Endodermal cell (in vitro differentiated cells): ENCODE measurements around the gene SEPHS2. TPM values are rescaled to one million over a fixed set of nuclear protein-coding genes. Genes with fewer than 3 reads are reported as not detected.

Source experiments
- DNase-seq: peaks from one replicate; pipeline ENCODE4 v3.0.0-alpha.2; 2017
- H3K27ac ChIP-seq: 2 replicates; pipeline ENCODE4 v1.5.1; 2013; ENCODE audit warnings: mild to moderate bottlenecking, low read depth, low read length, moderate library complexity
- H3K27me3 ChIP-seq: 2 replicates; pipeline ENCODE4 v1.6.1; 2013; ENCODE audit warnings: mild to moderate bottlenecking, low read length, moderate library complexity; ENCODE audit not compliant: insufficient read depth, control insufficient read depth, poor library complexity, severe bottlenecking
- H3K36me3 ChIP-seq: 2 replicates; pipeline ENCODE4 v1.7.0; 2013; ENCODE audit warnings: mild to moderate bottlenecking, low read length, moderate library complexity; ENCODE audit not compliant: control insufficient read depth, insufficient read depth
- H3K4me1 ChIP-seq: one replicate; pipeline ENCODE4 v1.7.0; 2013; ENCODE audit warnings: low read length; ENCODE audit not compliant: control insufficient read depth, insufficient read depth
- H3K4me3 ChIP-seq: 2 replicates; pipeline ENCODE4 v1.5.1; 2013; ENCODE audit warnings: mild to moderate bottlenecking, low read length, moderate library complexity
- H3K9ac ChIP-seq: 2 replicates; pipeline ENCODE4 v1.6.1; 2013; ENCODE audit warnings: mild to moderate bottlenecking, low read length, moderate library complexity; ENCODE audit not compliant: poor library complexity, severe bottlenecking; ENCODE audit errors: extremely low read depth
- H3K9me3 ChIP-seq: 2 replicates; pipeline ENCODE4 v1.6.1; 2013; ENCODE audit warnings: mild to moderate bottlenecking, low read length, moderate library complexity; ENCODE audit not compliant: control insufficient read depth
- H3K27ac Mint-ChIP-seq: 2 replicates; pipeline ENCODE4 v1.8.0; 2020; ENCODE audit warnings: mixed read lengths
- H3K27me3 Mint-ChIP-seq: 2 replicates; pipeline ENCODE4 v1.8.0; 2021; ENCODE audit warnings: mild to moderate bottlenecking, mixed read lengths; ENCODE audit not compliant: insufficient read depth
- H3K36me3 Mint-ChIP-seq: 2 replicates; pipeline ENCODE4 v1.8.0; 2020; ENCODE audit warnings: low read depth, mixed read lengths
- H3K4me1 Mint-ChIP-seq: 2 replicates; pipeline ENCODE4 v1.8.0; 2020; ENCODE audit warnings: mixed read lengths
- H3K4me3 Mint-ChIP-seq: 2 replicates; pipeline ENCODE4 v1.8.0; 2020; ENCODE audit warnings: mild to moderate bottlenecking, moderate library complexity, mixed read lengths
- H3K9me3 Mint-ChIP-seq: 2 replicates; pipeline ENCODE4 v1.8.0; 2020; ENCODE audit warnings: mild to moderate bottlenecking, mixed read lengths
- WGBS, 2 experiments: methylation state at CpG; one replicate each; pipeline versions ENCODE4 v1.1.5 to v1.1.7; 2013; ENCODE audit warnings: missing lambda C conversion rate in 2 of 2, mixed read lengths in 1 of 2; ENCODE audit not compliant: insufficient coverage in 1 of 2, insufficient read length in 1 of 2; 5-methylcytosine and 5-hydroxymethylcytosine counted together
- total RNA-seq, 2 donors: library from RNA; stranded (reverse); fragmentation: NEBNext Ultra II Directional in 1 of 2; extraction: Animal tissue kit (Norgen Biotek cat#: 25700) in 1 of 2; gene quantifications; 2 replicates in 1 of 2; 3 replicates in 1 of 2; pipeline ENCODE4 v1.2.1, GENCODE V29; 2021
- TF ChIP-seq, protein P1 (sequence below): fragments of 200-600 bp; sonication (generic); conservative IDR thresholded peaks from 2 replicates; pipeline ENCODE4 v1.5.0; 2021; ENCODE audit warnings: antibody characterized with exemption, mild to moderate bottlenecking

Gene SEPHS2
- total RNA-seq, 2 donors from 2014 or later = 35.7 to 37.5 TPM

- Mint-ChIP-seq H3K27me3 (peaks cover 26% of the 10 kb centered on the region), H3K27ac (no peak overlapping the region), H3K36me3 (peaks cover 9% of the 10 kb centered on the region), H3K4me1 (peaks cover 3% of the 10 kb centered on the region), H3K9me3 (peaks cover 4% of the 10 kb centered on the region), H3K4me3 (no peak overlapping the region)
- Histone ChIP-seq H3K36me3 (peaks cover 7% of the 10 kb centered on the region), H3K4me3 (no peak overlapping the region), H3K27me3 (no peaks in the 10 kb centered on the region), H3K9me3 (no peaks in the 10 kb centered on the region), H3K27ac (no peak overlapping the region), H3K4me1 (no peaks in the 10 kb centered on the region), H3K9ac (no peak overlapping the region)
- 82 to 91% methylated on average over 2 to 5 of the region's 5 CpGs for WGBS, 2 experiments
- DNase-seq = no peak
- TF ChIP-seq, protein P1, sequence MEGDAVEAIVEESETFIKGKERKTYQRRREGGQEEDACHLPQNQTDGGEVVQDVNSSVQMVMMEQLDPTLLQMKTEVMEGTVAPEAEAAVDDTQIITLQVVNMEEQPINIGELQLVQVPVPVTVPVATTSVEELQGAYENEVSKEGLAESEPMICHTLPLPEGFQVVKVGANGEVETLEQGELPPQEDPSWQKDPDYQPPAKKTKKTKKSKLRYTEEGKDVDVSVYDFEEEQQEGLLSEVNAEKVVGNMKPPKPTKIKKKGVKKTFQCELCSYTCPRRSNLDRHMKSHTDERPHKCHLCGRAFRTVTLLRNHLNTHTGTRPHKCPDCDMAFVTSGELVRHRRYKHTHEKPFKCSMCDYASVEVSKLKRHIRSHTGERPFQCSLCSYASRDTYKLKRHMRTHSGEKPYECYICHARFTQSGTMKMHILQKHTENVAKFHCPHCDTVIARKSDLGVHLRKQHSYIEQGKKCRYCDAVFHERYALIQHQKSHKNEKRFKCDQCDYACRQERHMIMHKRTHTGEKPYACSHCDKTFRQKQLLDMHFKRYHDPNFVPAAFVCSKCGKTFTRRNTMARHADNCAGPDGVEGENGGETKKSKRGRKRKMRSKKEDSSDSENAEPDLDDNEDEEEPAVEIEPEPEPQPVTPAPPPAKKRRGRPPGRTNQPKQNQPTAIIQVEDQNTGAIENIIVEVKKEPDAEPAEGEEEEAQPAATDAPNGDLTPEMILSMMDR = no peak
Observed at GRCh38 chr16:30438835-30439234, 6.8 kb downstream of the SEPHS2 start.

GRCh38 chr16:30437511-30438046, 8.1 kb downstream of the SEPHS2 start:
- peaks cover 3% of the 10 kb centered on the region for H3K4me1 Mint-ChIP-seq
- peaks cover 38% of the 10 kb centered on the region for H3K27me3 Mint-ChIP-seq
- H3K36me3 ChIP-seq = no peaks in the 10 kb centered on the region
- peak overlapping the region; percentile 92 for H3K27ac Mint-ChIP-seq
- H3K27me3 ChIP-seq = no peaks in the 10 kb centered on the region
- WGBS, 2 experiments = 63 to 75% methylated on average over 3 of the region's 3 CpGs
- H3K9me3 ChIP-seq = no peaks in the 10 kb centered on the region
- no peaks in the 10 kb centered on the region for H3K36me3 Mint-ChIP-seq
- TF ChIP-seq, protein P1 = no peak
- no peak overlapping the region for H3K27ac ChIP-seq
- H3K4me1 ChIP-seq = no peaks in the 10 kb centered on the region
- H3K9ac ChIP-seq = peak overlapping the region; percentile 21
- H3K4me3 Mint-ChIP-seq = no peak overlapping the region
- DNase-seq = peak; percentile 77
- peaks cover 3% of the 10 kb centered on the region for H3K9me3 Mint-ChIP-seq
- H3K4me3 ChIP-seq = no peak overlapping the region

DNA sequence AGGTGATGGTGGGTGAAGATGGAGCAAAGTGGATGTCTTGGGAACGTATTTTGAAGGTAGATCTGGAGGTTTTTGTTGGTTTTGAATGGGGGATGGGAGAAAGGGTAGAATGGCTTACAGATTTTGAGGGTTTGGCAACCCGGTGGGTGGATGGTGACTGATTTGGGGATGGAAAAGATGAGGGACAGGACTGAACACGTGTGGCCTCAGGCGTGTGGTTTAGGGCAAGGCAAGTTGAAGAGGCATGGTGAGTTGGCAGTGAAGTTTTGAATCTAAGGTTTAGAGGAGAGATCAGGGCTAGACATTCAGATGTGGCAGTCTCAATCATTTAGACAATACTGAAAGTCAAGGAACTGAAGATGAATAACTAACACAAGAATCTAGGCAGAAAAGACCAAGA, 10.8 kb downstream of the SEPHS2 start:
- Histone ChIP-seq H3K27ac (no peak overlapping the region), H3K9ac (no peak overlapping the region), H3K4me1 (no peaks in the 10 kb centered on the region), H3K9me3 (no peaks in the 10 kb centered on the region), H3K27me3 (no peaks in the 10 kb centered on the region), H3K4me3 (no peak overlapping the region), H3K36me3 (no peaks in the 10 kb centered on the region)
- Mint-ChIP-seq H3K36me3 (no peaks in the 10 kb centered on the region), H3K27me3 (peaks cover 42% of the 10 kb centered on the region), H3K4me1 (peaks cover 3% of the 10 kb centered on the region), H3K9me3 (peaks cover 3% of the 10 kb centered on the region), H3K4me3 (no peak overlapping the region), H3K27ac (no peak overlapping the region)
- WGBS, 2 experiments = 74 to 81% methylated on average over 4 of the region's 4 CpGs
- no peak for DNase-seq
- TF ChIP-seq, protein P1 = no peak
